ENCODE measurements around the gene DUS1L. TPM values are rescaled to one million over a fixed set of nuclear protein-coding genes. Genes with fewer than 3 reads are reported as not detected.
A peak's percentile ranks its signal among the peaks of the same experiment; 100 is the strongest.

The DUS1L gene
- polyA plus RNA-seq, 1 donor (not counting 4 experiments of a cell fraction or from before 2014, with no cell fraction given), result 49.1 TPM

GRCh38 chr17:82050152-82050760 is 15.3 kb downstream of the DUS1L start:
- Histone ChIP-seq H3K4me2 (ENCODE audit: control insufficient read depth, extremely low read depth, insufficient read depth, low read depth, low read length) (peak overlapping the region; percentile 81), H3K27me3 (ENCODE audit: control insufficient read depth, extremely low read depth, insufficient read depth, low read length) (no peaks in the 10 kb centered on the region), H2AFZ (ENCODE audit: control insufficient read depth, low read length) (no peak overlapping the region), H3K27ac (ENCODE audit: control insufficient read depth, insufficient read depth, low read length) (no peak overlapping the region), H4K20me1 (ENCODE audit: control insufficient read depth, extremely low read depth, insufficient read depth, low read length) (no peaks in the 10 kb centered on the region), H3K79me2 (ENCODE audit: control insufficient read depth, insufficient read depth, low read length) (peaks cover 25% of the 10 kb centered on the region), H3K9me1 (ENCODE audit: control insufficient read depth, extremely low read depth, insufficient read depth, low read length) (no peaks in the 10 kb centered on the region), H3K4me1 (ENCODE audit: control insufficient read depth, extremely low read depth, insufficient read depth, low read length) (peaks cover 11% of the 10 kb centered on the region), H3K36me3 (ENCODE audit: control insufficient read depth in 2 of 2, extremely low read depth in 1 of 2, insufficient read depth in 2 of 2, low read length in 2 of 2) (peaks cover 9 to 25% of the 10 kb centered on the region in 2 experiments), H3K9me3 (ENCODE audit: control insufficient read depth, low read depth, low read length) (no peaks in the 10 kb centered on the region), H3K4me3 (ENCODE audit: control insufficient read depth in 2 of 3, extremely low read depth in 1 of 3, insufficient read depth in 2 of 3, low read depth in 1 of 3, low read length in 3 of 3) (peak overlapping the region; percentile 72 to 87 (median 72)), H3K9ac (ENCODE audit: control insufficient read depth, extremely low read depth, insufficient read depth, low read length) (peak overlapping the region; percentile 80)
- TF ChIP-seq CTCF (optimal IDR thresholded peaks at IDR 0.05 in 1 of 3, IDR thresholded peaks at IDR 0.05 in 1 of 3, conservative IDR thresholded peaks at IDR 0.05 in 1 of 3; ENCODE audit: extremely low read depth in 1 of 3, insufficient read depth in 2 of 3, low read length in 3 of 3), result no peak
- no peak for TF ChIP-seq EZH2 (IDR thresholded peaks at IDR 0.05; ENCODE audit: low read length)
- DNase-seq (ENCODE audit: low read depth, low spot score), result no peak
- dilution Hi-C loops (cut with MboI; ENCODE audit: extremely low pct_ligation_motif_present, low sequenced_read_pairs), result no loop called here
- no peak for FAIRE-seq

GRCh38 chr17:82049521-82049971 is 16.1 kb downstream of the DUS1L start:
- Histone ChIP-seq H2AFZ (ENCODE audit: control insufficient read depth, low read length) (no peak overlapping the region), H3K4me3 (ENCODE audit: control insufficient read depth in 2 of 3, extremely low read depth in 1 of 3, insufficient read depth in 2 of 3, low read depth in 1 of 3, low read length in 3 of 3) (no peak overlapping the region), H3K4me2 (ENCODE audit: control insufficient read depth, extremely low read depth, insufficient read depth, low read depth, low read length) (no peak overlapping the region), H3K27me3 (ENCODE audit: control insufficient read depth, extremely low read depth, insufficient read depth, low read length) (no peaks in the 10 kb centered on the region), H4K20me1 (ENCODE audit: control insufficient read depth, extremely low read depth, insufficient read depth, low read length) (no peaks in the 10 kb centered on the region), H3K36me3 (ENCODE audit: control insufficient read depth in 2 of 2, extremely low read depth in 1 of 2, insufficient read depth in 2 of 2, low read length in 2 of 2) (peaks cover 5 to 19% of the 10 kb centered on the region in 2 experiments), H3K27ac (ENCODE audit: control insufficient read depth, insufficient read depth, low read length) (no peak overlapping the region), H3K9me3 (ENCODE audit: control insufficient read depth, low read depth, low read length) (no peaks in the 10 kb centered on the region), H3K9ac (ENCODE audit: control insufficient read depth, extremely low read depth, insufficient read depth, low read length) (no peak overlapping the region), H3K79me2 (ENCODE audit: control insufficient read depth, insufficient read depth, low read length) (peaks cover 25% of the 10 kb centered on the region), H3K4me1 (ENCODE audit: control insufficient read depth, extremely low read depth, insufficient read depth, low read length) (peaks cover 11% of the 10 kb centered on the region), H3K9me1 (ENCODE audit: control insufficient read depth, extremely low read depth, insufficient read depth, low read length) (no peaks in the 10 kb centered on the region)
- no peak for FAIRE-seq
- dilution Hi-C loops (cut with MboI; ENCODE audit: extremely low pct_ligation_motif_present, low sequenced_read_pairs), result no loop called here
- DNase-seq (ENCODE audit: low read depth, low spot score), result no peak
- TF ChIP-seq EZH2 (IDR thresholded peaks at IDR 0.05; ENCODE audit: low read length), result no peak

GRCh38 chr17:82049106-82049505 is 16.5 kb downstream of the DUS1L start:
- no peak for TF ChIP-seq EZH2 (IDR thresholded peaks at IDR 0.05; ENCODE audit: low read length)
- no peak for TF ChIP-seq CTCF (optimal IDR thresholded peaks at IDR 0.05 in 1 of 3, IDR thresholded peaks at IDR 0.05 in 1 of 3, conservative IDR thresholded peaks at IDR 0.05 in 1 of 3; ENCODE audit: extremely low read depth in 1 of 3, insufficient read depth in 2 of 3, low read length in 3 of 3)
- dilution Hi-C loops (cut with MboI; ENCODE audit: extremely low pct_ligation_motif_present, low sequenced_read_pairs), result no loop called here
- H4K20me1 ChIP-seq (ENCODE audit: control insufficient read depth, extremely low read depth, insufficient read depth, low read length), result no peaks in the 10 kb centered on the region
- no peaks in the 10 kb centered on the region for H3K9me3 ChIP-seq (ENCODE audit: control insufficient read depth, low read depth, low read length)
- H3K27me3 ChIP-seq (ENCODE audit: control insufficient read depth, extremely low read depth, insufficient read depth, low read length), result no peaks in the 10 kb centered on the region
- peaks cover 5 to 16% of the 10 kb centered on the region in 2 experiments for H3K36me3 ChIP-seq (ENCODE audit: control insufficient read depth in 2 of 2, extremely low read depth in 1 of 2, insufficient read depth in 2 of 2, low read length in 2 of 2)
- peaks cover 25% of the 10 kb centered on the region for H3K79me2 ChIP-seq (ENCODE audit: control insufficient read depth, insufficient read depth, low read length)
- H3K9me1 ChIP-seq (ENCODE audit: control insufficient read depth, extremely low read depth, insufficient read depth, low read length), result no peaks in the 10 kb centered on the region
- DNase-seq (ENCODE audit: low read depth, low spot score) (no peak), FAIRE-seq (no peak)
- H3K4me3 ChIP-seq (ENCODE audit: control insufficient read depth in 2 of 3, extremely low read depth in 1 of 3, insufficient read depth in 2 of 3, low read depth in 1 of 3, low read length in 3 of 3), result no peak overlapping the region
- no peak overlapping the region for H3K4me2 ChIP-seq (ENCODE audit: control insufficient read depth, extremely low read depth, insufficient read depth, low read depth, low read length)
- peaks cover 11% of the 10 kb centered on the region for H3K4me1 ChIP-seq (ENCODE audit: control insufficient read depth, extremely low read depth, insufficient read depth, low read length)
- no peak overlapping the region for H3K9ac ChIP-seq (ENCODE audit: control insufficient read depth, extremely low read depth, insufficient read depth, low read length)
- no peak overlapping the region for H2AFZ ChIP-seq (ENCODE audit: control insufficient read depth, low read length)
- H3K27ac ChIP-seq (ENCODE audit: control insufficient read depth, insufficient read depth, low read length), result no peak overlapping the region

Data from keratinocyte (primary cell).